Ovary (tissue), 9 donors: ENCODE results near the gene EPG5. TPM values are rescaled to one million over a fixed set of nuclear protein-coding genes. Genes with fewer than 3 reads are reported as not detected.
"Not testable (repeated sequence)": the region's sequence is repeated elsewhere in the genome, so short reads cannot be mapped to it uniquely, and the experiment has no call there.

Source experiments
- DNase-seq, 5 donors: peaks; one replicate each; pipeline ENCODE4 v3.0.0-alpha.2; 2019 to 2020
- H3K27ac ChIP-seq, 2 donors: fragments of 200-600 bp; one replicate each; pipeline versions ENCODE4 v1.5.1 to v1.8.0; 2019 to 2022
- H3K27me3 ChIP-seq: fragments of 200-600 bp; one replicate; pipeline ENCODE4 v1.8.0; 2022
- H3K36me3 ChIP-seq: fragments of 200-600 bp; sonication (generic); one replicate; pipeline ENCODE4 v1.5.1; 2019
- H3K4me1 ChIP-seq: one replicate; pipeline ENCODE4 v1.8.1; 2013; ENCODE audit warnings: mild to moderate bottlenecking, moderate library complexity; ENCODE audit not compliant: insufficient read depth
- H3K4me3 ChIP-seq: fragments of 200-600 bp; sonication (generic); one replicate; pipeline ENCODE4 v1.5.1; 2017
- H3K9me3 ChIP-seq, 2 donors: fragments of 200-600 bp in 1 of 2; sonication (generic) in 1 of 2; one replicate each; pipeline versions ENCODE4 v1.5.1 to v1.8.1; 2013 to 2019; ENCODE audit warnings: mild to moderate bottlenecking in 1 of 2, moderate library complexity in 1 of 2
- EP300 ChIP-seq: sonication (generic); formaldehyde crosslinking; IDR thresholded peaks from one replicate; pipeline ENCODE4 v1.6.1; 2017; ENCODE audit warnings: antibody characterized with exemption
- POLR2A ChIP-seq: fragments of 450-650 bp; IDR thresholded peaks from one replicate; pipeline ENCODE4 v1.6.1; 2017; ENCODE audit warnings: antibody characterized with exemption, mild to moderate bottlenecking, moderate library complexity
- WGBS, 3 donors: extraction: QIAGEN DNeasy Blood & Tissue Kit in 1 of 3; methylation state at CpG; one replicate each; pipeline versions ENCODE4 v1.1.5 to v1.1.7; 2013 to 2017; 5-methylcytosine and 5-hydroxymethylcytosine counted together
- intact Hi-C, 4 donors: fragments of 100-400 bp; cut with DNase I; formaldehyde crosslinking; loops; one replicate each; pipeline versions ENCODE4 v1.11.0 to v1.15.1; 2022 to 2023
- polyA plus RNA-seq, 2 donors: library from polyadenylated mRNA; stranded (reverse); fragments of 200-250 nt in 1 of 2; fragments of 350-450 nt in 1 of 2; fragmentation: Illumina TruSeq in 1 of 2; extraction: RNeasy Lipid Tissue Mini Kit (QIAGEN cat#74804) in 1 of 2; gene quantifications; one replicate each; pipeline ENCODE4 v1.2.3, GENCODE V29; 2013 to 2014
- total RNA-seq, 7 donors: library from RNA; depleted of rRNA in 2 of 7; stranded (reverse); fragments of >200 nt in 2 of 7; fragmentation: NEBNext Ultra II Directional in 3 of 7; extraction: Animal tissue kit (Norgen Biotek cat#: 25700) in 3 of 7; gene quantifications; one replicate each; pipeline versions ENCODE4 v1.1.0 to v1.2.4, GENCODE V29; 2016 to 2023
- TF ChIP-seq, protein P1 (sequence below), 3 donors: fragments of 450-650 bp in 2 of 3; fragments of 200-600 bp in 1 of 3; IDR thresholded peaks; one replicate each; pipeline versions ENCODE4 v1.5.1 to v1.8.0; 2016 to 2022; ENCODE audit warnings: antibody characterized with exemption in 3 of 3, mild to moderate bottlenecking in 1 of 3
- donor health status: DM: no; HTN: no; CAD: no; lungs with moderate emphysema.
- donor health status: DM: no; HTN: no; CAD: no.
- donor health status: Bipolar disorder and iron deficiency.
- donor health status: DM: yes; HTN: yes; CAD: no.
- donor health status: DM: no; HTN: no; CAD: no.
- donor health status: DM: yes; HTN: yes; CAD: no.

The EPG5 gene
- total and polyA plus RNA-seq, 9 donors: 8.9 to 28.4 (median 21.2) TPM

DNA sequence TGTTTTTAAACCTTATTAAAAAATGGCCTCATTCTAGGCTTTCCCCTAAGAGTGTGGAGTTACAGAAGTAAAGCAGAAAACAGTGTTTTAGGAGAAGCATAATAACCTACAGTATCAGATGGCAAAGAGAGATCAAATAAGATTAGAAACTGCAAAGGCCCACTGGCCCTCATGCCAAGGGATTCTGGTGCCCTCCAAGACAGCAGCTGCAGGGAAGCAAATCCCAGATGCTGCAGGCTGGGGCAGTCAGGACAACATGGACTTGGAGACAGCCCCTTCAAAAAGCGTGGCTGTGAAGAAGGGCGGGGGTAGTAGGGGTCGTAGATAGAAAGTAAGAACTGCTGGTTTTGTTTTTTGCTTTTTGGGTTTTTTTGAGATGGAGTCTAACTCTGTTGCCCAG lies 28.3 kb upstream of the EPG5 start:
- intact Hi-C loops: no loop called here
- WGBS, 3 donors: 91 to 97% (median 92%) methylated on average over 3 of the region's 3 CpGs

DNA sequence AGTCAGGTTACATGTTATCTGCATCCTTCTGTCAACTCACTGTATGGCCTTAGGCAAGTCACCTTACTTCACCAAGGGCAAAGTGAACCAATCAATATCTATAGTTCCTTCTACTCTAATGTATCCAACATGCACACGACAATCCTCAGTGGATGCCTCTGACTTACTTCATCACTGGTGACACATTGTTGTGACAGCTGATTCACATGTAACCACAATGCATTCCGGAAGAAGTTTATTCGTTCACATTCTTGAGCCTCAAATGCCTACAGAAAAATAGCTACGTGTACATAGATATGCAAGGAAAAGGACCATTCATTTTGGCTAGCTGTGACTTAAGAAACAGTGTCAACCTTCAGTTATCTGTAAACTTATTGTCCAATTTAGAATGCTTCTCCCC lies 26.3 kb upstream of the EPG5 start:
- WGBS, 3 donors: 65 to 82% (median 78%) methylated on average over 4 of the region's 4 CpGs
- TF ChIP-seq, protein P1, sequence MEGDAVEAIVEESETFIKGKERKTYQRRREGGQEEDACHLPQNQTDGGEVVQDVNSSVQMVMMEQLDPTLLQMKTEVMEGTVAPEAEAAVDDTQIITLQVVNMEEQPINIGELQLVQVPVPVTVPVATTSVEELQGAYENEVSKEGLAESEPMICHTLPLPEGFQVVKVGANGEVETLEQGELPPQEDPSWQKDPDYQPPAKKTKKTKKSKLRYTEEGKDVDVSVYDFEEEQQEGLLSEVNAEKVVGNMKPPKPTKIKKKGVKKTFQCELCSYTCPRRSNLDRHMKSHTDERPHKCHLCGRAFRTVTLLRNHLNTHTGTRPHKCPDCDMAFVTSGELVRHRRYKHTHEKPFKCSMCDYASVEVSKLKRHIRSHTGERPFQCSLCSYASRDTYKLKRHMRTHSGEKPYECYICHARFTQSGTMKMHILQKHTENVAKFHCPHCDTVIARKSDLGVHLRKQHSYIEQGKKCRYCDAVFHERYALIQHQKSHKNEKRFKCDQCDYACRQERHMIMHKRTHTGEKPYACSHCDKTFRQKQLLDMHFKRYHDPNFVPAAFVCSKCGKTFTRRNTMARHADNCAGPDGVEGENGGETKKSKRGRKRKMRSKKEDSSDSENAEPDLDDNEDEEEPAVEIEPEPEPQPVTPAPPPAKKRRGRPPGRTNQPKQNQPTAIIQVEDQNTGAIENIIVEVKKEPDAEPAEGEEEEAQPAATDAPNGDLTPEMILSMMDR (IDR thresholded peaks at IDR 0.05): no peak
- TF ChIP-seq POLR2A (no peak), EP300 (no peak)
- Histone ChIP-seq H3K4me3 (no peak overlapping the region), H3K36me3 (no peaks in the 10 kb centered on the region), H3K9me3 (no peaks in the 10 kb centered on the region), H3K27me3 (no peaks in the 10 kb centered on the region), H3K4me1 (no peaks in the 10 kb centered on the region), H3K27ac (no peak overlapping the region)
- DNase-seq: no peak
- intact Hi-C loops: no loop called here

More for the DNA sequence above, 28.3 kb upstream of the EPG5 start:
- H3K9me3 ChIP-seq: no peaks in the 10 kb centered on the region
- H3K27ac ChIP-seq: no peak overlapping the region
- no peak overlapping the region for H3K4me3 ChIP-seq
- no peaks in the 10 kb centered on the region for H3K4me1 ChIP-seq
- DNase-seq: no peak
- H3K36me3 ChIP-seq: no peaks in the 10 kb centered on the region
- TF ChIP-seq POLR2A: no peak
- TF ChIP-seq EP300: no peak
- TF ChIP-seq, protein P1 (IDR thresholded peaks at IDR 0.05): no peak
- H3K27me3 ChIP-seq: no peaks in the 10 kb centered on the region

DNA sequence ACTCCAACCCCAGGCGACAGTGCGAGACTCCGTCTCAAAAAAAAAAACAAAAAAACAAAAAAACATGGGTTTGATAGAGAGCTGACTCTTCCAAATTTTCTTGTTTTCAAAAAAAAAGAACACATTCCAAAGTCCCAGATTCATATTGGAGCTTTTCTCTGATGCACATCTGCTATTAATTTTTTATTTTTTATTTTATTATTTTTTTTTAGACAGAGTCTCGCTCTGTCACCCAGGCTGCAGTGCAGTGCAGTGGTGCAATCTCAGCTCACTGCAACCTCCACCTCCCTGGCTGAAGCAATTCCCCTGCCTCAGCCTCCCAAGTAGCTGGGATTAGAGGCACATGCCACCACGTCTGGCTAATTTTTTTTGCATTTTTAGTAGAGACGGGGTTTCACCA lies 25.4 kb upstream of the EPG5 start:
- intact Hi-C loops: not testable (repeated sequence)

DNA sequence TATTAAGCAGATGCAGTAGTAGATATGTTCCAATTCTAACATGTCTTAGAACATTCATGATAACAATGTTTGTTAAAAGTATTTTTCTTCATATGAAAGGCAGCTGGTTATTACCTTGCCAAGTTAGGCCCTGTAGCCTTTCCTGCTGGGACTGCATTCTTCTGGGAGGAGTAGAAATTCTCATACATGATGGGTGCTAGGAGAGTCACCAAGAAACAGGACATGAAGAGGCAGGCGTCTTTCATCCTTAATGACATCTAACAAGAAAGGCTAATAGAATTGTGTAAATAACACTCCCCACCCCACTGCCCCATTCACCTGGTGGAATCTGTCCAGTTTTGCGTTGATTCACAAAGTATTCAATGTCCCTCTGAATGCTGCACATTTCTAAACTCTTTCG lies 24.7 kb upstream of the EPG5 start:
- Histone ChIP-seq H3K4me3 (no peak overlapping the region), H3K27ac (no peak overlapping the region), H3K36me3 (no peaks in the 10 kb centered on the region), H3K9me3 (no peaks in the 10 kb centered on the region), H3K27me3 (no peaks in the 10 kb centered on the region), H3K4me1 (no peaks in the 10 kb centered on the region)
- 92 to 98% (median 94%) methylated on average over 3 of the region's 3 CpGs for WGBS, 3 donors
- no peak for DNase-seq
- TF ChIP-seq POLR2A: no peak
- TF ChIP-seq EP300: no peak
- TF ChIP-seq, protein P1 (IDR thresholded peaks at IDR 0.05): no peak
- intact Hi-C loops: no loop called here

More for the DNA sequence above, 25.4 kb upstream of the EPG5 start:
- H3K9me3 ChIP-seq, H3K4me1 ChIP-seq, DNase-seq, H3K27me3 ChIP-seq, H3K36me3 ChIP-seq, H3K27ac ChIP-seq, H3K4me3 ChIP-seq: not testable (repeated sequence)
- 85 to 88% (median 86%) methylated on average over 6 of the region's 6 CpGs for WGBS, 3 donors

DNA sequence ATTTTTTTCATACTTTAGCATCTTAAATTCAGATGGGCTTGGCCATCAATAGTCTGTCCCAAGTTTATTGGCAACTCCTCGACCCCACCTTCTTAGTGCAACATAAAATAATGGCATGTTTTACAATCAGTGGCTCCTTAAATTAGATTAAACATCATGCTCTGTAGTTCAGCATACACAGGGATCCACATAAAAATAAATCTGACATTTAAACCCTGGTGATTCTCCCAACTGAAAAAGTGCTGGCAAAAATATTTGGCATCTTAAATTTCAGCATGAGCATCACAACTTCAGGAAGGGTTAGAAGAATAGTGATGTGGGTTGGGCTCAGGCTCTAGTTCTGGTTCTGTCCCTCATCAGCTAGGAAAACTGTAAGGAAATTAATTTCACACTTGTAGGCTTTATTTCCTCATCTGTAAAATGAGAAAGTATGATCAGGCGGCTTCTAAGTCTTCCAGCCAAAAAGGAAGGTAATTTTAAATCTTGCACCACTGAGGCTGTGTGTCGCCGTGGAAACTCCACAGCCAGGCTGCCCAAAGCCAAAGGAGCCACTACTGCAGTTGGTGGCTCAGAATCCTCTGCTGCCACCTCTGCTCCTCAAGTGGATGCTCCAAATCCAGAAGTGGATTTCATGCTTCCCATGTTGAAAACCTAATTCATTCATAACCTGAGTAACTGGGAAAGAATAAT lies 17.6 kb upstream of the EPG5 start:
- H3K4me3 ChIP-seq: no peak overlapping the region
- no peaks in the 10 kb centered on the region for H3K9me3 ChIP-seq
- TF ChIP-seq, protein P1 (IDR thresholded peaks at IDR 0.05): no peak
- TF ChIP-seq POLR2A (no peak), EP300 (no peak)
- DNase-seq: no peak
- intact Hi-C loops: no loop called here
- no peaks in the 10 kb centered on the region for H3K4me1 ChIP-seq
- no peak overlapping the region for H3K27ac ChIP-seq
- no peaks in the 10 kb centered on the region for H3K27me3 ChIP-seq
- H3K36me3 ChIP-seq: no peaks in the 10 kb centered on the region
- 85 to 91% (median 89%) methylated on average over 4 of the region's 4 CpGs for WGBS, 3 donors
